Activated T-cell treated with anti-CD3 and anti-CD28 coated beads, Interleukin-2, amount 50 U/mL, for 4 hours (primary cell): ENCODE measurements around the gene DHCR24. TPM values are rescaled to one million over a fixed set of nuclear protein-coding genes. Genes with fewer than 3 reads are reported as not detected.
"Not testable (repeated sequence)": the region's sequence is repeated elsewhere in the genome, so short reads cannot be mapped to it uniquely, and the experiment has no call there.

ENCODE experiments used
- ATAC-seq, 2 donors: fragments of 200-7000 bp; cut with Tn5 transposase; one replicate each; pipeline ENCODE4 v1.10.0; 2021
- DNase-seq: peaks from one replicate; pipeline ENCODE4 v3.0.0-alpha.2; 2020
- H3K27me3 Mint-ChIP-seq: one replicate; pipeline ENCODE4 v1.8.0; 2021; ENCODE audit warnings: low read depth, mixed read lengths
- H3K36me3 Mint-ChIP-seq: one replicate; pipeline ENCODE4 v1.8.0; 2022; ENCODE audit warnings: mixed read lengths; ENCODE audit not compliant: insufficient read depth
- H3K4me1 Mint-ChIP-seq: one replicate; pipeline ENCODE4 v1.8.0; 2021; ENCODE audit warnings: low read depth, mixed read lengths
- H3K4me3 Mint-ChIP-seq: one replicate; pipeline ENCODE4 v1.8.0; 2021; ENCODE audit warnings: mild to moderate bottlenecking, moderate library complexity, mixed read lengths
- H3K9me3 Mint-ChIP-seq: one replicate; pipeline ENCODE4 v1.8.0; 2021; ENCODE audit warnings: mixed read lengths
- total RNA-seq, 3 donors: library from RNA; stranded (reverse); gene quantifications; one replicate each; pipeline ENCODE4 v1.2.1, GENCODE V29; 2021

The DHCR24 gene
- total RNA-seq, 3 donors from 2014 or later, result 53.0 to 70.5 (median 66.8) TPM

GRCh38 chr1:54881604-54882003, 5.4 kb downstream of the DHCR24 start:
- H3K27me3 Mint-ChIP-seq, H3K4me3 Mint-ChIP-seq, DNase-seq, H3K9me3 Mint-ChIP-seq, ATAC-seq: not testable (repeated sequence)
- Mint-ChIP-seq H3K4me1 (peaks cover 14% of the 10 kb centered on the region), H3K36me3 (peaks cover 22% of the 10 kb centered on the region)

GRCh38 chr1:54879872-54880271, 7.1 kb downstream of the DHCR24 start:
- Mint-ChIP-seq H3K36me3 (peaks cover 28% of the 10 kb centered on the region), H3K4me1 (peaks cover 2% of the 10 kb centered on the region), H3K4me3 (no peak overlapping the region), H3K9me3 (no peaks in the 10 kb centered on the region), H3K27me3 (no peaks in the 10 kb centered on the region)
- DNase-seq (no peak), ATAC-seq (no peak)

DNA sequence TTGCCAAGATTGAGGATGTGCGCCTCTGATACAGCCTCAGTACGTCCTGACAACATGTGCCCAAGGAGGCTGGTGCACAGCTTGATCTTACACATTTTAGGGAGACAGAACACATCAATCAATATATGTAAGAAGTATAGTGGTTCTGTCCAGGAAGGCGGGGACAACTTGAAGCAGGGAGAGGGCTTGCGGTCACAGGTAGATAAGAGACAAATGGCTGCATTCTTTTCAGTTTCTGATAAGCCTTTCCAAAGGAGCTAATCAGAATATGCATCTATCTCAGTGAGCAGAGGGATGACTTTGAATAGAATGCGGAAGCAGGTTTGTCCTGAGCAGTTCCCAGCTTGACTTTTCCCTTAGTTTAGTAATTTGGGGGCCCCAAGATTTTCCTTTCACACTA, 10.2 kb downstream of the DHCR24 start:
- Mint-ChIP-seq H3K4me3 (no peak overlapping the region), H3K27me3 (no peaks in the 10 kb centered on the region), H3K9me3 (no peaks in the 10 kb centered on the region), H3K4me1 (no peaks in the 10 kb centered on the region), H3K36me3 (peaks cover 33% of the 10 kb centered on the region)
- ATAC-seq (no peak), DNase-seq (no peak)

- Mint-ChIP-seq H3K4me3 (no peak overlapping the region), H3K27me3 (no peaks in the 10 kb centered on the region), H3K4me1 (no peaks in the 10 kb centered on the region), H3K9me3 (no peaks in the 10 kb centered on the region), H3K36me3 (peaks cover 29% of the 10 kb centered on the region)
- ATAC-seq (no peak), DNase-seq (no peak)
These were observed 12.0 kb downstream of the DHCR24 start for GRCh38 chr1:54875000-54875399.

- Mint-ChIP-seq H3K4me1 (no peaks in the 10 kb centered on the region), H3K27me3 (no peaks in the 10 kb centered on the region), H3K4me3 (no peak overlapping the region), H3K9me3 (no peaks in the 10 kb centered on the region), H3K36me3 (peaks cover 25% of the 10 kb centered on the region)
- ATAC-seq (no peak), DNase-seq (no peak)
These were observed 12.7 kb downstream of the DHCR24 start for GRCh38 chr1:54874079-54874830.

- DNase-seq, result no peak
- H3K9me3 Mint-ChIP-seq, result no peaks in the 10 kb centered on the region
These were observed 15.0 kb downstream of the DHCR24 start for GRCh38 chr1:54872036-54872331.

GRCh38 chr1:54871275-54872035, 15.5 kb downstream of the DHCR24 start:
- H3K9me3 Mint-ChIP-seq, result no peaks in the 10 kb centered on the region
- peaks cover 20% of the 10 kb centered on the region for H3K36me3 Mint-ChIP-seq
- DNase-seq, result no peak
- H3K4me1 Mint-ChIP-seq, result no peaks in the 10 kb centered on the region
- no peaks in the 10 kb centered on the region for H3K27me3 Mint-ChIP-seq
- no peak overlapping the region for H3K4me3 Mint-ChIP-seq
- no peak for ATAC-seq

More at GRCh38 chr1:54872036-54872331, 15.0 kb downstream of the DHCR24 start:
- Mint-ChIP-seq H3K4me1 (no peaks in the 10 kb centered on the region), H3K4me3 (no peak overlapping the region), H3K36me3 (peaks cover 24% of the 10 kb centered on the region), H3K27me3 (no peaks in the 10 kb centered on the region)
- no peak for ATAC-seq

- ATAC-seq (no peak), DNase-seq (no peak)
- no peak overlapping the region for H3K4me3 Mint-ChIP-seq
- H3K36me3 Mint-ChIP-seq, result peaks cover 20% of the 10 kb centered on the region
- no peaks in the 10 kb centered on the region for H3K27me3 Mint-ChIP-seq
- H3K9me3 Mint-ChIP-seq, result no peaks in the 10 kb centered on the region
- no peaks in the 10 kb centered on the region for H3K4me1 Mint-ChIP-seq
These were observed 16.1 kb downstream of the DHCR24 start for GRCh38 chr1:54870869-54871268.

DNA sequence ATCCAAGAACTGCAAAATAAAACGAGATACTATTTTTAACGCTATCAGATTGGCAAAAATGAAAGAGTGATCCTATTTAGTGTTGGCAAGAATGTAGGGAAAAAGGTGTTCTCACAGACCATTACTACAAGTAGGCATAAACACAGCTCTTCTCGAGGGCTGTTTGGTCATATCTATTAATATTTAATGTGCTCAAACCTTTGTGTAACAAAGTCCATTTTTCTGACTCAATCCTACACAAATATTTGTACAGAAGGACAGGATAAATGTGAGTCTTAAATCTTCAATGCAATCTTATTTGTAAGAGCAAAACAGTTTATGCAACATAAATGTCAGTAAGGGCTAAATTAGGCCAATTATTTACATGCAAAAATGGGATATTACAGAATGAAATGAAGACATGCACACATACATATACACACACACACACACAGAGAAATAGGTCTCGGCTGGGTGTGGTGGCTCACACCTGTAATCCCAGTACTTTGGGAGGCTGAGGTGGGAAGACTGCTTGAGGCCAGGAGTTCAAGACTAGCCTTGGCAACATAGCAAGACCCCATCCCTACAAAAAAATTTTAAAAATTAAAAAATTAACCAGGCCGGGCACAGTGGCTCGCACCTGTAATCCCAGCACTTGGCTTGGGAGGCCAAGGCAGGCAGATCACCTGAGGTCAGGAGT, 17.7 kb downstream of the DHCR24 start:
- H3K4me1 Mint-ChIP-seq, result no peaks in the 10 kb centered on the region
- peaks cover 21% of the 10 kb centered on the region for H3K36me3 Mint-ChIP-seq
- DNase-seq (no peak), ATAC-seq (no peak)
- H3K27me3 Mint-ChIP-seq, result no peaks in the 10 kb centered on the region
- H3K4me3 Mint-ChIP-seq, result no peak overlapping the region
- no peaks in the 10 kb centered on the region for H3K9me3 Mint-ChIP-seq

- peaks cover 20% of the 10 kb centered on the region for H3K36me3 Mint-ChIP-seq
- no peak for ATAC-seq
- no peak for DNase-seq
- no peaks in the 10 kb centered on the region for H3K4me1 Mint-ChIP-seq
- H3K4me3 Mint-ChIP-seq, result no peak overlapping the region
- no peaks in the 10 kb centered on the region for H3K27me3 Mint-ChIP-seq
- no peaks in the 10 kb centered on the region for H3K9me3 Mint-ChIP-seq
These were observed 19.3 kb downstream of the DHCR24 start for GRCh38 chr1:54867717-54868057.

DNA sequence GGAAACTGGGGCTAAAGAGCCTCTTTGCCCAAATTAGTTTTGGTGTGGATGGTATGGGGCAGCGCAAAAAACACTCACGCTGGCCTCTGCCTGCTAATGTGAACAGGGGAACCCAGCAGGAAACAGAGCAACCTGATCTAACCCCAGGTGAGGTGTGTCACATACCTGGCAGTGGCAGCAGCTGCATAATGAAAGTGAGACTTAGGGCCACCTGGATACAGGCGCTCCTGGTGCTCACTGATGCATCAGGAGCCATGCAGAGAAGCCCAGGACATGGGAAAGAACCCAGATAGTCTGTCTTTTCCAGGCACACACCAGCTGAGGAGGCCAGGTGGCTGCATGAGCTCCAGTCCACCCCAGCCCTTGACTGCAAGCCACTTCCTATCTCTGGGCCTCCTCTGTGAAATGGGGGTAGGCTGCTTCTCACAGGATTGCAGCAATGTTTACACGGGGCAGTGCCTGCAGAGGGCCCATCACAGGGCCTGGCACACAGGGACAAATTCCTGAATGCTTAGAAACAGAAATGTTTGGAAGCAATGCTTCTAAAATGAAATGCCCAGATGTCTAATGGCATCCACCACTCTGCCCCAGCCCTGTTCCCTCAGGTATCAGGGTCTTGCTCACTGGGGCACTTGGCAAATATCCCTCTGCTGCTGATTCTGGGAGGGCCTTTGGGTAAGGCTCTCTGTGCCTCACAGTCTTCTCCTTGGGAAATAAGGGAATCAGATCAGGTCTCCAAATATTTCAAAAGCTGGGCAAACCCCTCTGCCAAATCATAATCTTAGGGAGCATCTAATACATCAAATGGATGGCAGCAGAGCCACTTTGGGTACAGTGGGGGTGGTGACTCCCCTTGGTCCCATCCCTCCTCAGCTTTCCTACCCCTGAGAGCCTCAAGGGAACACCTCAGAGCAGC, 19.9 kb downstream of the DHCR24 start:
- Mint-ChIP-seq H3K4me1 (peaks cover under 1% of the 10 kb centered on the region), H3K9me3 (no peaks in the 10 kb centered on the region), H3K27me3 (no peaks in the 10 kb centered on the region), H3K36me3 (peaks cover 24% of the 10 kb centered on the region), H3K4me3 (no peak overlapping the region)
- no peak for ATAC-seq
- DNase-seq, result no peak

- peaks cover 26% of the 10 kb centered on the region for H3K36me3 Mint-ChIP-seq
- no peaks in the 10 kb centered on the region for H3K9me3 Mint-ChIP-seq
- no peaks in the 10 kb centered on the region for H3K27me3 Mint-ChIP-seq
- no peak overlapping the region for H3K4me3 Mint-ChIP-seq
- DNase-seq (no peak), ATAC-seq (no peak)
- peaks cover 2% of the 10 kb centered on the region for H3K4me1 Mint-ChIP-seq
These were observed 21.5 kb downstream of the DHCR24 start for GRCh38 chr1:54865238-54866073.

GRCh38 chr1:54864460-54865208, 22.4 kb downstream of the DHCR24 start:
- ATAC-seq (no peak), DNase-seq (no peak)
- Mint-ChIP-seq H3K27me3 (no peaks in the 10 kb centered on the region), H3K9me3 (no peaks in the 10 kb centered on the region), H3K4me3 (no peak overlapping the region), H3K36me3 (peaks cover 31% of the 10 kb centered on the region), H3K4me1 (peaks cover 2% of the 10 kb centered on the region)
